Central memory CD8-positive, alpha-beta T cell (primary cell): ENCODE results near the gene RGS19.

Experiments used
- ATAC-seq: fragments of 150-1000 bp; cut with Tn5 transposase; replicated peaks from 2 replicates; pipeline ENCODE4 v1.10.0; 2022; ENCODE audit warnings: mild to moderate bottlenecking, moderate FRiP score, moderate number of reproducible peaks; ENCODE audit not compliant: poor library complexity, severe bottlenecking; ENCODE audit errors: extremely low read depth
- DNase-seq, 2 donors: peaks; one replicate each; pipeline ENCODE4 v3.0.0; 2021; ENCODE audit warnings: low spot score in 2 of 2
- H3K27ac Mint-ChIP-seq: one replicate; pipeline ENCODE4 v1.8.0; 2022; ENCODE audit warnings: low read depth, mild to moderate bottlenecking, moderate library complexity, mixed read lengths
- H3K27me3 Mint-ChIP-seq: one replicate; pipeline ENCODE4 v1.8.0; 2022; ENCODE audit warnings: mixed read lengths
- H3K36me3 Mint-ChIP-seq: one replicate; pipeline ENCODE4 v1.8.0; 2022; ENCODE audit warnings: mild to moderate bottlenecking, moderate library complexity, mixed read lengths; ENCODE audit not compliant: insufficient read depth
- H3K4me1 Mint-ChIP-seq: one replicate; pipeline ENCODE4 v1.8.0; 2022; ENCODE audit warnings: mixed read lengths
- H3K4me3 Mint-ChIP-seq: one replicate; pipeline ENCODE4 v1.8.0; 2022; ENCODE audit warnings: mild to moderate bottlenecking, moderate library complexity, mixed read lengths
- H3K9me3 Mint-ChIP-seq: one replicate; pipeline ENCODE4 v1.8.0; 2022; ENCODE audit warnings: mixed read lengths

RGS19 gene

DNA sequence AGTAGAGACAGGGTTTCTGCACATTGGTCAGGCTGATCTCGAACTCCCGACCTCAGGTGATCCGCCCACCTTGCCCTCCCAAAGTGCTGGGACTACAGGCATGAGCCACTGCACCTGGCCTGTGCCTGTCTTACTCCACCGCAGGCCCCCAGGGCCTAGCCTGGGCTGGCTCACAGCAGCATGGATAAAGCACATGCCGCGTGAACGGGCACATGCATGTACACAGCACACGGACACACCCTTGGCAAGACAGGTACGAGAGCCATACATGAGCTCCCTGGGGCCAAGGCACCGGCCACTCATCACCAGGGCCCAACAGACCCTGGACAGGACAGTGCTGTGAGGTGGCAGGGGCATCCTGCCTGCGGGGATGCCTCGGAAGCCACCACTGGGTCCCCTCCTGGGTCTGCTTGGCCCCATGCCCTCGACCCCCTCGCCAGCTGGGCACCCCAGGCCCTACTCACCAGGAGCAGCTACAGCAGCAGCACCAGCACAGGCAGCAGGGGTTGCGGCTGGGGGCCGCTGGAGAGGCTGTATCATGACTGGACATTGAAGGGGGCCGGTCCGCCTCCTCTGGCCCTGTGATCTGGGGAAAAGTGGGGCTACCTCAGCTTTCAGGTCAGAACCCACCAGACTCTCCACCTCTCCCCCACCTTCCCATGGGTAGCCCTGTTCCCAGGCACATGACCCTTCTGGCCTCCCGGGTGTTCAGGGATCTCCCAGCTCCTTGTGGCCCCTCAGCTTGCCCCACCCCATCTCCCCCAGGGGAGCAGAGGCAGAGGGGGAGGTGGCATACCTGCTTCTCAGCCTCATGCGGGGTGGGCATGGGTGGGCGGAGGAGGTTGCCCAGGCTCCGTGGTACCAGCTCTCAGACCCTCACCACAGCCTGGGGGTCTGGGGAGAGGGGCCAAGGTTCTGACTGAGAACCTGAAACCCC lies 3.0 kb downstream of the RGS19 start:
- H3K9me3 Mint-ChIP-seq, result no peaks in the 10 kb centered on the region
- ATAC-seq (no peak), DNase-seq (no peak)
- no peaks in the 10 kb centered on the region for H3K27me3 Mint-ChIP-seq
- H3K36me3 Mint-ChIP-seq, result peaks cover 13% of the 10 kb centered on the region
- H3K4me1 Mint-ChIP-seq, result peaks cover 33% of the 10 kb centered on the region
- H3K4me3 Mint-ChIP-seq, result peak overlapping the region; percentile 93
- H3K27ac Mint-ChIP-seq, result peak overlapping the region; percentile 71

- Mint-ChIP-seq H3K9me3 (no peaks in the 10 kb centered on the region), H3K27me3 (no peaks in the 10 kb centered on the region), H3K36me3 (peaks cover 13% of the 10 kb centered on the region), H3K27ac (peak overlapping the region; percentile 71), H3K4me3 (peak overlapping the region; percentile 93), H3K4me1 (peaks cover 29% of the 10 kb centered on the region)
- DNase-seq (no peak), ATAC-seq (no peak)
These were observed 3.8 kb downstream of the RGS19 start for GRCh38 chr20:64075556-64075955.

GRCh38 chr20:64074963-64075362 lies 4.4 kb downstream of the RGS19 start:
- no peaks in the 10 kb centered on the region for H3K27me3 Mint-ChIP-seq
- no peak overlapping the region for H3K4me3 Mint-ChIP-seq
- no peak for ATAC-seq
- no peaks in the 10 kb centered on the region for H3K9me3 Mint-ChIP-seq
- peak overlapping the region; percentile 71 for H3K27ac Mint-ChIP-seq
- peaks cover 12% of the 10 kb centered on the region for H3K36me3 Mint-ChIP-seq
- peaks cover 24% of the 10 kb centered on the region for H3K4me1 Mint-ChIP-seq
- no peak for DNase-seq

GRCh38 chr20:64074184-64074789 lies 5.0 kb downstream of the RGS19 start:
- H3K4me1 Mint-ChIP-seq, result peaks cover 24% of the 10 kb centered on the region
- H3K27me3 Mint-ChIP-seq, result no peaks in the 10 kb centered on the region
- H3K36me3 Mint-ChIP-seq, result peaks cover 11% of the 10 kb centered on the region
- DNase-seq, result no peak
- no peak overlapping the region for H3K27ac Mint-ChIP-seq
- no peaks in the 10 kb centered on the region for H3K9me3 Mint-ChIP-seq
- H3K4me3 Mint-ChIP-seq, result no peak overlapping the region
- no peak for ATAC-seq

DNA sequence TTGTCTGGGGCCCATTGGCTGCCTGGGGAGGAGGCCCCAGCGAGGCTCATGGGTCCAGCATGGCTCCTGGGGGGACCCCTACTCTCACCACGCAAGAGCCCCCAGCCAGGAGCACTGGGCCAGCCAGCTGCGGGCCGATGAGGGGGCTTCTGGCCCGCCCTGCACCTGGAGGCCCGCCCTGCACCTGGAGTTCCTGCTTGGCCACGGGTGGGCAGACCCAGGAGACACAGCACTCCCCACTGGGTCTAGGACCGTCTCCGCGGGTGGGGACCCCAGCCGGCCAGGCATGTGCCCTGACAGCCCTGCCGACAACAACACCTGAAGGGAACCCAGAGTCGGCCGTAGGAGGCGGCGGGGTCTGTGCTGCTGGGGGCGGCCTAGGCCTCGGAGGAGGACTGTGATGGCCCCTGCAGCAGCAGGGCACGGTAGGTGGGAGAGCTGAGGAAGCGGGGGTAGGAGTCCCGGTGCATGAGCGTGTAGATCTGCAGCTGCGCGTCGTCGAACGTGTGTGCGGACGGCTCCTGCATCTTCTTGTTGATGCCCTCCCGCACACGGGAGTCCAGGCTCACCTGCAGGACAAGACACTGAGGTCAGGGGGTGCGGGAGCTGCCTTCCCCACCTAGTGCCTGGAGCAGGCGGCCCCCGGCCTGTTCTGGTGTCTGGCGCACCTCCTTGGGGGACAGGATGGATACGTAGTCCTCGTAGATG lies 5.7 kb downstream of the RGS19 start:
- ATAC-seq (no peak), DNase-seq (no peak)
- H3K27ac Mint-ChIP-seq, result no peak overlapping the region
- H3K9me3 Mint-ChIP-seq, result no peaks in the 10 kb centered on the region
- H3K36me3 Mint-ChIP-seq, result peaks cover 15% of the 10 kb centered on the region
- H3K4me1 Mint-ChIP-seq, result peaks cover 19% of the 10 kb centered on the region
- H3K4me3 Mint-ChIP-seq, result no peak overlapping the region
- H3K27me3 Mint-ChIP-seq, result no peaks in the 10 kb centered on the region

DNA sequence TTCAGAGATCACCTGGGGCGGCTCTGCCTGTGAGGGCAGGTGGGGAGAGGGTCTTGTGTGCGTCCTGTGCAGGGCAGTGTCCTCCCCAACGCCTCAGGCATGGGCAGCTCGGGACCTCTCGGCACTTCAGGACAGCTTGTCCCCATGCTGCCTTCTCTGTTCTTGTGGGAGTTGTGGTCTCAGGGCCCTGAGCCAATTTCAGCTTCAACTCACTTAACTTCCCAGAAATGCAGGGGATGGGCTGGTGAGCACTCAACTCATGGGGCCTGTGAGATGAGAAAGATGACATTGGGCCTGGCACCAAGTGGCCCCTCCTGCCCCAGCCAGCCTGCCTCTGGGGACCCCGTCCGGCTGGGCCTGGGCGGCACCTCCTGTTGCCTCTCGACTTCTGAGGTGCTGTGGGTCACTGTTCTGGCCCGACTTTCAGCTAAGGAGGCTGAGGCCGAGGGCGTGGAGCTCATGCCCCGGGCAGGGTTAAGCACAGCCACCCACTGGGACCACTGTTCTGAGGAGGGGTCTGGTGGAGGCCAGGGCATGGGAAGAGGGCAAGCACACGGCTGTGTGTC lies 6.7 kb downstream of the RGS19 start:
- peaks cover 15% of the 10 kb centered on the region for H3K36me3 Mint-ChIP-seq

DNA sequence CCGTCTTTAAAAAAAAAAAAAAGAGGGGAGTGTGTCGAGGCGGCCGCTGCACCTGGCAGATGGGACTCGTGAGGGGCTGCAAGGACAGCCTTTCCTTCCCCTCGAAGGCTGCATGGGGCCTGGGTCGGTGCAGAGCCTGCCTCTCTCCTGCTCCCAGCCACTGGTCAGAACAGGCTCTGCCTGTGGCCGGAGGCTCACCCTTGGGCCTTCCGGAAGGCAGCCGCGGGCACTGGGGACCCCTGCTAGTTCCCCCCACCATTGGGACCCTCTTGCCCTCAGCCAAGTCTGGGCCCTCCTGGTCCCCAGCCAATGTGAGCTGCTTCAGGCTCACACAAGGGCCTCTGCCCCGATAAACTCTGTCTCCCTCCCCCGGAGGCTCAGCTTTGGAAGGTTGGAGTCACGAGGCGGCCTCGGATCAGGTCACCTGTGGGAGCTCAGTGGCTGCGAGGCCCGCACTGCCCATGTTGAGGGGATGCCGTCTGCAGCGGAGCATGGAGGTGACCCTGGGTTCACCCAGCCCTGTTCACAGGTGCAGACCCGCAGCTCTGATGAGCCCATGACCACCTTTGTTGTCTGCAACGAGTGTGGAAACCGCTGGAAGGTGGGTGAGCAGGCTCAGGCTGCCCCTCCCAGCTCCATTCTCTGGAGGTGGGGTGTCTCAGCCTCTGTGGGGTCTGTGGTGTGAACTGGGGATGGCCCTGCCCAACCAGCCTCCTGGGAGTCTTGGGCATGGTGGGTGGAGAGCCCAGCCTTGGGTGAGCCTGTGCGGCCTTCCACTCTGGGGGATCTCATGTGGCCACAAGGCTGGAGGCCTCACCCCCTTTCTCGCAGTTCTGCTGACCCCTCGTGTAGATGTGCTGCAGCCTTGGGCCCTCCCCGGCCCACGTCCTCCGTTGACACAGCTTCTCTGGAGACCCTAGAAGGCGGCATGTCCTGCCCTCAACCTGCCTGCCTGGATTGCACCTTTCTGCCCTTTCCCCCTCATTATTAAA lies 7.7 kb downstream of the RGS19 start:
- Mint-ChIP-seq H3K9me3 (no peaks in the 10 kb centered on the region), H3K27me3 (no peaks in the 10 kb centered on the region), H3K27ac (peak overlapping the region; percentile 25), H3K4me1 (peaks cover 14% of the 10 kb centered on the region), H3K4me3 (no peak overlapping the region), H3K36me3 (peaks cover 12% of the 10 kb centered on the region)
- DNase-seq, result no peak
- ATAC-seq, result no peak

More for the DNA sequence above, 6.7 kb downstream of the RGS19 start:
- Mint-ChIP-seq H3K4me3 (no peak overlapping the region), H3K4me1 (peaks cover 14% of the 10 kb centered on the region), H3K9me3 (no peaks in the 10 kb centered on the region), H3K27ac (peak overlapping the region; percentile 25), H3K27me3 (no peaks in the 10 kb centered on the region)
- ATAC-seq (no peak), DNase-seq (no peak)

DNA sequence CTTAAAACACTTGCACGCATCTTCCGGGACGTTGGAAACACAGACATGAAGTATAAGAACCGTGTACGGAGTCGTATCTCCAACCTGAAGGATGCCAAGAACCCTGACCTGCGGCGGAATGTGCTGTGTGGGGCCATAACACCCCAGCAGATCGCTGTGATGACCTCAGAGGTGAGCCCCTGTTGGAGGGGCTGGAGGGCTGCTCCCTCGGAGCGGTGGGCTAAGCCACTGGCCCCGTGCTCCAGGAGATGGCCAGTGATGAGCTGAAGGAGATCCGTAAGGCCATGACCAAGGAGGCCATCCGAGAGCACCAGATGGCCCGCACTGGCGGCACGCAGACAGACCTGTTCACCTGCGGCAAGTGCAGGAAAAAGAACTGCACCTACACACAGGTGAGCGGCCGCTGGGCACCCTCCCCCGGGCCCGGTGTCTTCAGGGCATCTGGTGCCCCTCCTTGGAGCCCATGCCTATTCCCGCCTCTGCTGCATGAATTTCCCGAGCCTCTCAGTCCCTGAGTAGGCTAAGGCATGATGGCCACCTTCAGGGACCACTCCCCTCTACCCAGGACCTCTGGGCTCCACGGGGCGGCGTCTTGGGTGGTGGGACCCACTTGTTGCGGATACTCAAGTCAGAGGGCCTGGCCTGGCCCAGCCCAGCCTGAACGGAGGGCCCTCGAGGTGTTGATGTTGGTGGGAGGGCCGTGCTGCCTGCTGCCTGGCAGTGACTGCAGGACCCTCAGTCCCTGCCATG lies 8.9 kb downstream of the RGS19 start:
- no peak overlapping the region for H3K4me3 Mint-ChIP-seq
- H3K36me3 Mint-ChIP-seq, result peaks cover 14% of the 10 kb centered on the region
- no peaks in the 10 kb centered on the region for H3K27me3 Mint-ChIP-seq
- H3K4me1 Mint-ChIP-seq, result peaks cover 19% of the 10 kb centered on the region
- no peak for ATAC-seq
- no peak overlapping the region for H3K27ac Mint-ChIP-seq
- H3K9me3 Mint-ChIP-seq, result no peaks in the 10 kb centered on the region
- no peak for DNase-seq

GRCh38 chr20:64069614-64070243 lies 9.6 kb downstream of the RGS19 start:
- Mint-ChIP-seq H3K9me3 (no peaks in the 10 kb centered on the region), H3K27me3 (no peaks in the 10 kb centered on the region), H3K4me3 (no peak overlapping the region), H3K36me3 (peaks cover 14% of the 10 kb centered on the region), H3K4me1 (peaks cover 25% of the 10 kb centered on the region), H3K27ac (no peak overlapping the region)
- no peak for DNase-seq
- ATAC-seq, result no peak

GRCh38 chr20:64069209-64069613 lies 10.1 kb downstream of the RGS19 start:
- H3K27ac Mint-ChIP-seq, result no peak overlapping the region
- DNase-seq (no peak), ATAC-seq (no peak)
- H3K27me3 Mint-ChIP-seq, result no peaks in the 10 kb centered on the region
- H3K4me1 Mint-ChIP-seq, result peaks cover 25% of the 10 kb centered on the region
- no peaks in the 10 kb centered on the region for H3K9me3 Mint-ChIP-seq
- H3K4me3 Mint-ChIP-seq, result no peak overlapping the region
- H3K36me3 Mint-ChIP-seq, result peaks cover 11% of the 10 kb centered on the region
